GM15510 (cell line): ENCODE measurements around the gene CRELD1.

Experiments used
- POLR2A ChIP-seq: IDR thresholded peaks from 3 replicates; pipeline ENCODE4 v1.6.1; 2011; ENCODE audit warnings: borderline replicate concordance; ENCODE audit not compliant: insufficient read length; ENCODE audit errors: extremely low read depth

Gene CRELD1

DNA sequence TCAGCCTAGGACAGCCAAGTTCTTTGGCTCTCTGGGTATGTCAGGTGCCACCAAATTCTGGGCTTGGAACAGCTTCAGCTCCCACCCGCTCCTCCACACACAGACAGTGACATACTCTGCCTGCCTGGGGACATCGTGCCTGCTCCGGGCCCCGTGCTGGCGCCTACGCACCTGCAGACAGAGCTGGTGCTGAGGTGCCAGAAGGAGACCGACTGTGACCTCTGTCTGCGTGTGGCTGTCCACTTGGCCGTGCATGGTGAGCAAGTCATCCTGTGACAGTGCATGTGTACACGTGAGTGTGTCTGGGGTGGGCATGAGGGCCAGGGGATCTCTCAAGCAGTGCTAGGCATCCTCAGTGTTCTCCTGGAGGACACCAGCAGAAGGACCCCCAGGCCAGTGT is 15.8 kb upstream of the CRELD1 start:
- TF ChIP-seq POLR2A = no peak

DNA sequence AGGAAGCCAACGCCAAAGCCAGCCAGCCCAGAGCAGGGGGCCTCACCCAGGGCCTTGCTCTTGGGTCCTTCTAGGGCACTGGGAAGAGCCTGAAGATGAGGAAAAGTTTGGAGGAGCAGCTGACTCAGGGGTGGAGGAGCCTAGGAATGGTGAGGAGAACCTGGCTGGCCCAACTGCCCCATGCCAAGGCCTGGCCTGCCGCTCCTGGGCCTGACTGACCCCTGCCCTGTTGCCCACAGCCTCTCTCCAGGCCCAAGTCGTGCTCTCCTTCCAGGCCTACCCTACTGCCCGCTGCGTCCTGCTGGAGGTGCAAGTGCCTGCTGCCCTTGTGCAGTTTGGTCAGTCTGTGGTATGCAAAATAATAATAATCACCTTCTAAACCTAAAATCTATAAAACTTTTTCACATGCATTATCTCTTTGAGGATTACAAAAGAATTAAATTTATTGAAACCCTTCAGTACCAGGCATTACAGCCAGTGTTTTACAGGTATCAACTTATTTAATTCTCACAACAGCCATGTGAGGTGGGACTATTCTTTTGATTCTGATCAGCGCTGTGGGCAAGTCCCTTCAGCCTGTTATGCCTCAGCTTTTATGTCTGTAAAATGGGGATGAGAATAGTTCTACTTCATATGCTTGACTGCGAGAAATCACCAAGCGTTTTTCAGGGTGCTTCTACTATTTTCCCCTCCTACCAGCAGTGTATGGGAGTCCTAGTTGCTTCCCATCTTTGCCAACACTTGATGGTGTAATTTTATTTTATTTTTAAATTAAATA is 15.2 kb upstream of the CRELD1 start:
- TF ChIP-seq POLR2A = no peak

DNA sequence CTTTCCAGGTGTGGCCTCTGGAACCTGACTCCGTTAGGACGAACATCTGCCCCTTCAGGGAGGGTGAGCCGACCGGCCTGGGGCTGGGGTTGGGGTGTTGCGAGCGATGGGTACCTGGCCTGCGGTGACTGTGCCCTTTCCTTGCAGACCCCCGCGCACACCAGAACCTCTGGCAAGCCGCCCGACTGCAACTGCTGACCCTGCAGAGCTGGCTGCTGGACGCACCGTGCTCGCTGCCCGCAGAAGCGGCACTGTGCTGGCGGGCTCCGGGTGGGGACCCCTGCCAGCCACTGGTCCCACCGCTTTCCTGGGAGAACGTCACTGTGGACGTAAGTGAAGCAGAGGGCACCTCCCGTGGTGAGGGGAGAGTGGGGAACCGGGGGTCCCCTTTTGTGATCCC is 5.5 kb upstream of the CRELD1 start:
- TF ChIP-seq POLR2A = no peak

DNA sequence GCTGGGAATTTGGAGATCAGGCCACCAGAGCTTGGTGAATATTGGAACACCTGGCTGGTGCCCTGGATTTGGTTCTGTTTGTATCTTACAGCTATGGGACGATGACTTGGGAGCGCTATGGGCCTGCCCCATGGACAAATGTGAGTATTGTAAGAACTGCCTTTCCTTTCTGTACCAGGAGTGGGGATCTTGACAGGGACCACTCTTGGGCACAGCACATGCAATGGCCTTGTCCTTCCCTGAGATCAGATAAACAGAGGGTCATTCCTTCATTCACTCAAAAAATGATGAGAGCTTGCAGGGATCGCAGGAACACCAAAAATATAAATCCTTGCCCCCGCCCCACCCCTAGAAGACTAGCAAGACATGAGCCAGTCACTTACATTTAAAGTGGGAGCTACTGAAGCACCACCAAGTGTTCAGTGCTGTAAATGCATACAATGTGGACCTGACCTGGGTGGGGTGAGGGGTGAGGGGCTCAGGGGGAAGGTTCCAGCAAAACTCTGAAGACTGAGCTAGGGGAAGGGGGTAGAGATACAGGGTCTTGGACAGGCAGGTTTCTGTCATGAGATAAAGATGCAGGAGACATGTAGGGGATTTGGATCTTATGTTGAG is 2.7 kb upstream of the CRELD1 start:
- no peak for TF ChIP-seq POLR2A

DNA sequence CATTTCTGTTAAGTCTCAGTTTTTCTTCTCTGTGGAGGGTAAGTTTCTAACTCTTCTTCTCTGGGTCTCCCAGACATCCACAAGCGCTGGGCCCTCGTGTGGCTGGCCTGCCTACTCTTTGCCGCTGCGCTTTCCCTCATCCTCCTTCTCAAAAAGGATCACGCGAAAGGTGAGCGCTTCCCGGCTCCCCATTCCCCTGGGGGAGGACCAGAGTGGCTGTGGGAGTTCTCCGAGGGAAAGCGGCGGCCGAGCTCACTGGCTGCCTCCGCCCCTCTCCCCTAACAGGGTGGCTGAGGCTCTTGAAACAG is 1.1 kb upstream of the CRELD1 start:
- no peak for TF ChIP-seq POLR2A

DNA sequence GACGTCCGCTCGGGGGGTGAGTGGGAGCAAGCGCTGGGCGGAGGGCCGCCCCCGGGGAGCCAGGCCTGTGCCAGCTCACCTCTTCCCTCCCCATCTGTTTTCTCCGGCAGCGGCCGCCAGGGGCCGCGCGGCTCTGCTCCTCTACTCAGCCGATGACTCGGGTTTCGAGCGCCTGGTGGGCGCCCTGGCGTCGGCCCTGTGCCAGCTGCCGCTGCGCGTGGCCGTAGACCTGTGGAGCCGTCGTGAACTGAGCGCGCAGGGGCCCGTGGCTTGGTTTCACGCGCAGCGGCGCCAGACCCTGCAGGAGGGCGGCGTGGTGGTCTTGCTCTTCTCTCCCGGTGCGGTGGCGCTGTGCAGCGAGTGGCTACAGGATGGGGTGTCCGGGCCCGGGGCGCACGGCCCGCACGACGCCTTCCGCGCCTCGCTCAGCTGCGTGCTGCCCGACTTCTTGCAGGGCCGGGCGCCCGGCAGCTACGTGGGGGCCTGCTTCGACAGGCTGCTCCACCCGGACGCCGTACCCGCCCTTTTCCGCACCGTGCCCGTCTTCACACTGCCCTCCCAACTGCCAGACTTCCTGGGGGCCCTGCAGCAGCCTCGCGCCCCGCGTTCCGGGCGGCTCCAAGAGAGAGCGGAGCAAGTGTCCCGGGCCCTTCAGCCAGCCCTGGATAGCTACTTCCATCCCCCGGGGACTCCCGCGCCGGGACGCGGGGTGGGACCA is 632 bp upstream of the CRELD1 start:
- TF ChIP-seq POLR2A = peak; percentile 49

DNA sequence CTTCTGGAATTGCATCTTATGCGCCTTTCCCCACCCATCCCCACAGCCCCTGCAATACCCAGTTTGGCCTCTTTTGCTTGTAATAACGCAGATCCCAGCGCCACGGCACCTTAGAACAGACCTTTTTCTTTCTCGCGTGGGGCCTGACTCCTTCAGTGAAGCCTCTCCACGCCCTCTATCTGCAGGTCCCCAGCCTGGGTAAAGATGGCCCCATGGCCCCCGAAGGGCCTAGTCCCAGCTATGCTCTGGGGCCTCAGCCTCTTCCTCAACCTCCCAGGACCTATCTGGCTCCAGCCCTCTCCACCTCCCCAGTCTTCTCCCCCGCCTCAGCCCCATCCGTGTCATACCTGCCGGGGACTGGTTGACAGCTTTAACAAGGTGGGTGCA is 594 bp downstream of the CRELD1 start:
- TF ChIP-seq POLR2A = no peak

DNA sequence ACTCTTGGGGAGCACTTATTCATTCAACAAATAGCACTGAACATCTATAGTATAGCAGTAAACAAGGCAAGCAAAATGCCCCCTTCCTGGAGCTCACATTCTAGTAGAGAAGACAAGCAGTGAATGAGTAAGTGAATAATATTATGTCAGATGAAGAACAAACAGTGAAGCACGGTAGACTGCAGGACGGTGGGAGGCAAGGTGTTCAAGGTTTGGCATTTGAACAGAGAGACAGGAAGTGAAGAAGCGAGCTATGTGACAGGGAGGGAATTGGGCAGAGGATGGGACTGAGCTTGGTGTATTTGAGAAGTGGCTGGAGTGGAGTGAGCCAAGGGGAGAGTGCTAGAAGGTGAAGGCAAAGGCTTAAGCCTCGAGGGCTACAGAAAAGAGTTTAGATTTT is 1.4 kb downstream of the CRELD1 start:
- no peak for TF ChIP-seq POLR2A

DNA sequence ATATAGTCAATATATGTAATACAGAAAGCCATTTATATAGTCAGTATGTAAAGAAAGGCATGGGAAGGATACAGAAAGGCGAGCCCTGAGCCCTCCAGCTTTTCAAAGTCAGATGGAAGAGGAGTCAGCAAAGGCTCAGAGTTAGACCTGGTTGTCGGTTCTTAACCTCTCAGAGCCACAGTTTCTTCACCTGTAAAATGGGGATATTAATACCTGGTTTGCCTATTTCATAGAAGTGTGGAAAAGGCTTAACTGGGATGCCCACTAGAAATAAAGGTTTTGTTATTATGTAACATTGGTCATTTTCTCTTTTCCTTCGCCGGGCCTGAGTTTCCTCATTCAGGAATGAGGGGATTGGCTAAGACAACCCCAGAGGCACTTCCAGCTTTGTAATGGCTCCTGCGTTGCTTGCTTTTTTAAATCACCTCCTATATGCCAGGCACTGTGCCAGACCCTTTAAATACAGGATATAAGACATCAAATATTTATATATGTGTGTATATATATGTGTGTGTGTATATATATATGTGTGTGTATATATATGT is 2.4 kb downstream of the CRELD1 start:
- no peak for TF ChIP-seq POLR2A

DNA sequence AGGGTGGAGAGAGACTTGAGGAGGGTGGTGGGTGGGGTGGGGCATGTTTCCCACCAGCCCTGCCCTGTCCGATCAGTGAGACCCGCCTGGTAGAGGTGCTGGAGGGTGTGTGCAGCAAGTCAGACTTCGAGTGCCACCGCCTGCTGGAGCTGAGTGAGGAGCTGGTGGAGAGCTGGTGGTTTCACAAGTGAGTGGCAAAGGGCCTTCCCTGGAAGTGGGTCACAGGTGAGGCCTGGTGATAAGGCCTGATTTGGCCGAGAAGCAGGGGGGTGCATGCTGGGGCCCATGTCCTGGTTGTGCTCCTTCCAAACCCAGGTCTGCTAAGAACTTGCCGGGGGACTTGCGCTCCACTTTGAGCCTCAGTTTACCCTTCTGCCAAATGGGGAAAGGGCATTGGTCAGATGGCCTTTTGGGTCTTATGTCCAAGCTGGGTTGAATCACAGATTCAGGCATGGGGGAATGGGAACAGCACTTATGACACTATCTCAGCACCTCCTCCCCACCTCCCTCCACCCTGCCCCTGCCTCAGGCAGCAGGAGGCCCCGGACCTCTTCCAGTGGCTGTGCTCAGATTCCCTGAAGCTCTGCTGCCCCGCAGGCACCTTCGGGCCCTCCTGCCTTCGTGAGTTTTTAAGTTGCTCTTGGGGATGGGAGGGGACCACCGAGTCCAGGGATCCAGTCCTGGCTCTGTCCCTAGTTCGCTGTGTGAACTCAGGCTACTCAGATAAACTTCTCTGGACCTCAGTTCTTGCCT is 4.0 kb downstream of the CRELD1 start:
- TF ChIP-seq POLR2A = no peak

DNA sequence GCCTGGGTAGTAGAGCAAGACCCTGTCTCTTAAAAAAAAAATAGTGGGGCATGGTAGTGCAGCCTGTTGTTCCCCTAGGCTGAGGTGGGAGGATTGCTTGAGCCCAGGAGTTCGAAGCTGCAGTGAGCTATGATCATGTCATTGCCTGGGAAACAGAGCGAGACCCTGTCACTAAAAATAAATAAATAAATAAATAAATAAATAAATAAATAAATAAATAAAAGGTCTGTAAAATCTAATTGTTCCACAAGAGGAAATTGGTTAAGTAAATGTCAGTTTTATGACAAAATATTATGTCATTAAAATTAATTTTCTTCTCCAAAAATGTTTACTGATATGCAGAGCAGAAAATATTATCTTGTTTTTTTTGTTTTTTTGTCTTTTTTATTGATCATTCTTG is 5.3 kb downstream of the CRELD1 start:
- no peak for TF ChIP-seq POLR2A

DNA sequence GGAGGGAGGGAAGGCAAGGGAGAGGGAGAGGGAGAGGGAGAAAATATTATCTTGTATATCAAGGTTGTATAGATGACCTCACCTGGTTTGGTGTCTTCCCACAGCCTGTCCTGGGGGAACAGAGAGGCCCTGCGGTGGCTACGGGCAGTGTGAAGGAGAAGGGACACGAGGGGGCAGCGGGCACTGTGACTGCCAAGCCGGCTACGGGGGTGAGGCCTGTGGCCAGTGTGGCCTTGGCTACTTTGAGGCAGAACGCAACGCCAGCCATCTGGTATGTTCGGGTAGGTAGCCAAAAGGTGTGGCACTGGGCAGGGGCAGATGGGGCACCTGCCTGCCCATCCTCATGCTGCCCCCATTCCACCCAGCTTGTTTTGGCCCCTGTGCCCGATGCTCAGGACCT is 7.1 kb downstream of the CRELD1 start:
- TF ChIP-seq POLR2A = no peak

DNA sequence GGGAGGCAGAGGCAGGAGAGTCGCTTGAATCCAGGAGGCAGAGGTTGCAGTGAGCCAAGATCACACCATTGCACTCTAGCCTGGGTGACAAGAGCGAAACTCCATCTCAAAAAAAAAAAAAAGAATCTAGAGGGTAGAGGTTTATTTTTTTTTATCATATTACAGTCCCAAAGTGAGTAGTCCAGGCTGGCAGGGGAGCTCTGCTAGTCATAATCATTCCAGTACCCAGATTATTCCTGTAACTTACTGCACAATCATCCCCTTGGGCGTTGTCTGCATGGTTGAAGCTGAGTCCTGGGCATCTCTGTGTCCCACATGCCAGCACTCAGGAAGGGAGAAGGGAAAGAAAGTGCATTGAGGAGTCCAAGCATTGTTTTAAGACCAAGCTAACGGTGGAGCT is 8.5 kb downstream of the CRELD1 start:
- no peak for TF ChIP-seq POLR2A

DNA sequence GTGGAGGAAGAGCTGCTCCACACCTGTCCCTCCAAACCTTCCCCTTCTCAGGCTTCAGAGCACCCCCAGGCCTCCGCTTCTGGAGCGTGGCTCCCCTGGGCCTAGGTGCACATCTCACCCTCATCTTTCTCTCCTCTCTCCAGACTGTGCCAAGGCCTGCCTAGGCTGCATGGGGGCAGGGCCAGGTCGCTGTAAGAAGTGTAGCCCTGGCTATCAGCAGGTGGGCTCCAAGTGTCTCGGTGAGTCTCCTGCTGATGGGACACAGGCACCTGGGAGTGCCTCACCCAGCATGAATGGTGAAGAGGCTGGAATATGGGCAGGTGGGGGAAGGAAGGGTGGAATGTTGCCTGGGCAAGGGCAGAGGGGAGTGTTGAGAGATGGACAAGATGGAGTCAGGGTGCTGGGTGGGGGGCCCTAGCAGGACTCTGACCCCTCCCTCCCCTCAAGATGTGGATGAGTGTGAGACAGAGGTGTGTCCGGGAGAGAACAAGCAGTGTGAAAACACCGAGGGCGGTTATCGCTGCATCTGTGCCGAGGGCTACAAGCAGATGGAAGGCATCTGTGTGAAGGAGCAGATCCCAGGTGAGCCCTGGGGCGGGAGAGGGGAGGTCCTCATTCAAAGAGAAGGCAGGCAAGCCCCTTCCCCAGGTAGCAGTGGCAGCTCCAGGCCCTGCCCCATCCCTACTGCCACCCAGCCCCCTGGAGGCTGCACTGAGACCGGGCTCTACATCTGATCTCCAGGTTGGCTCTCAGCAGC is 9.5 kb downstream of the CRELD1 start:
- no peak for TF ChIP-seq POLR2A
